Fibroblast of lung (primary cell): ENCODE results near the gene LMO7.

Source experiments
- CTCF ChIP-seq, 2 donors: IDR thresholded peaks in 1 of 2; conservative IDR thresholded peaks in 1 of 2; 1 replicate in 1 of 2; 2 replicates in 1 of 2; pipeline ENCODE4 v1.5.1; 2011 to 2012; ENCODE audit warnings: low read length in 2 of 2, control low read depth in 1 of 2, inconsistent platforms in 1 of 2, low read depth in 1 of 2, mild to moderate bottlenecking in 1 of 2
- EZH2 ChIP-seq: IDR thresholded peaks from 2 replicates; pipeline ENCODE4 v1.5.1; 2012; ENCODE audit warnings: low read length, control low read depth, mild to moderate bottlenecking; ENCODE audit errors: missing control alignments

DNA sequence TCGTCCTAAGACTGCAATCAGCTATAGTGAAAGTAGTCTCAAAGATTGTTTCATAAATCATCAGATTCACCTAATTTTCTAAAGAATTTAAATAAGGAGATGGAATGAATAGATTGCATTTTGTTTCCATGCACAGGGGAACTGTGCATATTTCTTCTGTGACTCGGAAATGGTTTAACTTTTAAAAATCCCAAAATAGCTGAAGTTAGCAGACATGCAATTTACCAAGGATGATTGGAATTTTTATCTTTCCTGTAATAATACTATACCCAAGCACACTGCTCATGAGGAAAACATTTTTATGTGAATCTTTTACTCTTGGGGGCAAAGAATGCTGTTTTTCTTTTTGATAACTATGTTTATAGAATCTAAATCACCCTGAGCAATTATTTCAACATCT, 15.0 kb upstream of the LMO7 start:
- TF ChIP-seq CTCF (conservative IDR thresholded peaks at IDR 0.05 in 1 of 2, IDR thresholded peaks at IDR 0.05 in 1 of 2; ENCODE audit: low read depth in 1 of 2, low read length in 2 of 2) (no peak), EZH2 (no peak)
